NCI-H524 (cell line): Measurements from ENCODE around the gene NUDT22.
A peak's percentile ranks its signal among the peaks of the same experiment; 100 is the strongest.

Experiments
- DNase-seq, 2 experiments: peaks; one replicate each; lab custom pipeline; 2025; lab: John Stamatoyannopoulos, UW

NUDT22 gene

DNA sequence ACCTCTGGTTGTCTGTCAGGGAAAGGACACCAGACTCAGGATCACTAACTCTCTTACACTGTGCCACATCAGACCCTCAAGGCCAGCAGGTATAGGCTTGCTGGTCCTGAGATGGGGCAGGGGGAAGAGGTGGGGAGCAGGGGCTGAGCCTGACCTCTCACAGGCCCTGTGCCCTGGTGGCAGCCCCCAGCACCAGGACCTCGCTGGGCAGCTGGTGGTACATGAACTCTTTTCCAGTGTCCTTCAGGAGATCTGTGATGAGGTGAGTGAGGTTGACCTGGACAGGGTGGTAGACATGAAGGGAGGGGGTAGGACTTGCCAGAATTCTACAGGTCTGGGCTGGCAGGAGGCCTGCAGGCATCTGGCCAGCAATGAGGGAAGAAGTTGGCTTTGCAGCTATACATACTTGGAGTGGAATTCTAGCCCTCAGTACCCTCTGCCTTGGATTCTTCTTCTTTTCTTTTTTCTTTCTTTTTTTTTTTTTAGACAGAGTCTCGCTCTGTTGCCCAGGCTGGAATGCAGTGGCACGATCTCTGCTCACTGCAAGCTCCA, 1.4 kb downstream of the NUDT22 start:
- no peak for DNase-seq

DNA sequence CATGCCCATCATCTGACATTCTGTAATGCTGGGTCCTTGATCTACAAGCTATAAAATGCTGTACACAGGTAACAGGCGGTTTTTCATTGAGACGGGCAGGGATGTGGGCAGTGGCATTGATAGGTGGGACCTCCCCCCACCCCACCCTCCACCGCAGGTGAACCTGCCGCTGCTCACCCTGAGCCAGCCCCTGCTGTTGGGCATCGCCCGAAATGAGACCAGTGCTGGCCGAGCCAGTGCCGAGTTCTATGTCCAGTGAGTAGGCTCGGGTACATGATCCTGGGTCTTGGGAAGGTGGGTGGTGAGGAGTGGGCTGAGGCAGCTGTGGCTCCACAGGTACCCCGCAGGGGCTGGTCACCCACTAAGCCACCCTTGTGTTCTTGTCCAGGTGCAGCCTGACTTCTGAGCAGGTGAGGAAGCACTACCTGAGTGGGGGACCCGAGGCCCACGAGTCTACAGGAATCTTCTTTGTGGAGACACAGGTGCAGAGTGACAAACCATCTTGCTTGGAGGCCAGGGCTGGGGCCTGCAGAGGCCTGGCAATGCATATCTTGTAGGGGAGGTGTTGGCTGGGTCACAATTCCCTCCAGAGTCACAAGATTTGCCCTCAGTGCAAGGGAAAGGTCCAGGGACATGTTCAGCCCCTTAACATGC, 3.1 kb downstream of the NUDT22 start:
- no peak for DNase-seq

DNA sequence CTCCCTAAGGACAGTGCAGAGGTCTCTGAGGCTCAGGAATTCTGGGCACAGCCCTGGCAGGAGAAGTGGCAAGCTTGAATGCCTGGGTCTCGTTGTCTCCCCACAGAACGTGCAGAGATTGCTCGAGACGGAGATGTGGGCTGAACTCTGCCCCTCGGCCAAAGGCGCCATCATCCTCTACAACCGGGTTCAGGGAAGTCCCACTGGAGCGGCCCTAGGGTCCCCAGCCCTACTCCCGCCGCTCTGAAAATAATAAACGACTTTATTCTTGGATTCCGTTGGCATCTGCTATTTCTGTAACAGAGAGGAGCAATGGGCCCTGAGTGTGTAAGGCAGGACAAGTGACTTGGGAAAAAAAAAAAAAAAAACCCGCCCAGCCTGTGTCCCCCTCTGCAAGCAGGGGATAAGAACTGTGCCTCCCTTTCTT, 3.7 kb downstream of the NUDT22 start:
- DNase-seq, result no peak

DNA sequence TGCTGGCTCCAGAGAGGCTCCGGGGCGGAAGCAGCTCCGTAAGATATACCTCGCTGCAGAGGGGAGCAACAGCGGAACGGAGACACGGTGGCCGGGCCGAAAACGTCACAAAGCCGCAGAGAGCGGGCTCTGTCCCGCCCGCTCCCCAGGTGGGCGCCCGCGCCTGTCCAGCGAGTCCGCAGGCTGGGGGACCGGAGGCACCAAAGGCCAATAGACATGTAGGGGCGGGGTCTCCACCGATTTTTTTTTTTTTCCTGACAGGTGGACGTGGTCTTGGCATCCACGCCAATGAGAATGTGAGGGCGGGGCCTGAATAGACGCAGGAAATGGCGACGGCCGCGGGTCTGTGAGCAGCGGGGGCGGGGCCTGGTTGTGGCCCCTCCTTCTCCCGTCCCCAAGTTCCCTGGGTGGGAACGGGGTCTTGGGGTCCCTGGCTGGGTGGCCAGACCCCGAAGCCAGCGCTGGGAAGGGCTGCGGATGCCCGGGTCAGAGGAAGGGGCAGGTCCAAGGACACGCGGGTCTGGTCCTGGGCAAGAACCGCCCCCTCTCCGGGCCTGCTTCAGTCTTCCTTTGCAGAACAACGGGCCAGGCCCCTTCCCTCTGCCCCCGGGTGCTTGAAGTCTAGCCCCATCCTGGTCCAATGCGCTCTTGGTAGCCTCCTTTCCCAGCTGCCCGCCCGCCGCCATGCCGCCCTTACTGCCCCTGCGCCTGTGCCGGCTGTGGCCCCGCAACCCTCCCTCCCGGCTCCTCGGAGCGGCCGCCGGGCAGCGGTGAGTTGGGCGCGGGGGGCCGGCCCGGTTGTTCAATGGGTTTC, 4.3 kb downstream of the NUDT22 start, which contains the start of gene DNAJC4:
Gene DNAJC4, plus strand, starts transcription at position 378 of the 814 bp plus-strand sequence. Its CDS starts 307 bp downstream, at position 685.
- DNase-seq, result peak; percentile 82 to 93

DNA sequence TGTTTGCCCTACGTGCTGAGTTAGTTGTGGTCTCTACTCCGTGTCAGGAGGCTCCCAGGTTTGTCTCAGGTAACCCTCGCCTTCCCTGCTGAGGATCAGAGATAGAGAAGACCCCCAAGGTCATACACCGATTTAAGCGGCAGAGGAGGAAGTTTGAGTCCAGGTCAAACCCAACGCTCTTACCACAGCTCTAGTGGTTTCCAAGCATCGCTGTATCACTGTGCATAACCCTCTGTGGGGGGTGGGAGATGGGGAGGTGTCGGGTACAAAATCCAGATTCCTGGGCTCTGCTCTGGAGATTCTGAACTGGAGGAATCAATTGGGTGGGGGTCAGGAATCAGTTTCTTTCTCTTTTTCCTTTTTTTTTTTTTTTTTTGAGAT, 4.9 kb downstream of the NUDT22 start:
- no peak for DNase-seq

DNA sequence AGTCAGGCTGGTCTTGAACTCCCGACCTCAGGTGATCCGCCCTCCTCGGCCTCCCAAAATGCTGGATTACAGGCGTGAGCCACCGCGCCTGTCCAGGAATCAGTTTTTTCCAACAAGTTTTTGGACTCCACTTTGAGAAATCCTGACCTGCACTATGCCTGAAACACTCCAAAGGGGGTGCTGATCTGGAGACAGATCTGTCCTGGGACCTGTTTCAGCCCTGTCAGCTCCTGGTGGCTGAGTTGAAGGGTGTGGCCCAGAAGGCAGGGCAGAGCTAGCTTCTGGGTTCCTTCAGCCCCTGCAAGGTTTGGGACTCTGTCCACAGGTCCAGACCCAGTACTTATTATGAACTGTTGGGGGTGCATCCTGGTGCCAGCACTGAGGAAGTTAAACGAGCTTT, 5.5 kb downstream of the NUDT22 start:
- DNase-seq, result no peak

DNA sequence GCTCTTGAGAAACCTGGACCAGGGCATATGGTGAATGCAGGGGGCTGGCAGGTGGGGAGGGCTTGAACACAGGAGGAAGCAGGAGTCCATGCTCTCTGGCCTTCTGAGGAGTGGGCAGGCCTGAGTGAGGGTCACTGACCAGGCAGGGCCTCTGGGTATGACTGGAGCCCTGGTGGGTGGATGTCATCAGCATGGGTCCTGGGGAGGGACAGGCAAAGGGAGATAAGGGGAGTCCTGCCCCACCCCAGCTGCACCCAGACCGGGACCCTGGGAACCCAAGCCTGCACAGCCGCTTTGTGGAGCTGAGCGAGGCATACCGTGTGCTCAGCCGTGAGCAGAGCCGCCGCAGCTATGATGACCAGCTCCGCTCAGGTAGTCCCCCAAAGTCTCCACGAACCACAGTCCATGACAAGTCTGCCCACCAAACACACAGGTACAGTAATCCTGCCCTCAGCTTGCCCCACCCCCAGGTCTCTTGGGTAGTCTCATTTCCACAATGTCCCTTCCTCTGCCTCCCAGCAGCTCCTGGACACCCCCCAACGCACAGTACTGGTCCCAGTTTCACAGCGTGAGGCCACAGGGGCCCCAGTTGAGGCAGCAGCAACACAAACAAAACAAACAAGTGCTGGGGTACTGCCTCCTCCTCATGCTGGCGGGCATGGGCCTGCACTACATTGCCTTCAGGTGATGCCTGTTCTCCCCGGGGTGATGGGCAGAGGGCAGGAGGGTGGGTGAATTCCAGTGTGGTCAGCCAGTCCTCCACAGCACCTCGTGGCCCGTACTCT, 6.3 kb downstream of the NUDT22 start:
- DNase-seq, result no peak

DNA sequence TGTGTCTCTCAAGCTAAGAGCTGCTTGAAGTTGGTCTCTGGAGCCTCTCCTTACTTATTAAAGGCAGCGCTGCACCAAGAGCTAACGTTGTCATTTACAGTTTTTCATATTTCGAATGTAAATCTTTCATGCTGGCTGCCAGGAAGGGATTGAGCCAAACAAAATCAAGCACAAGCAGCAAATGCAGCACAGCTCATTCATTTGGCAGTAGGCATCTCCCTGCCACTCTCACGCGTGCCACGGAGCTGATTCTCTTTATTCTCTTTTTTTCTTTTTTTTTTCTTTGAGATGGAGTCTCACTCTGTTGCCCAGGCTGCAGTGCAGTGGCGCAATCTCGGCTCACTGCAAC, 6.9 kb downstream of the NUDT22 start:
- DNase-seq, result no peak

DNA sequence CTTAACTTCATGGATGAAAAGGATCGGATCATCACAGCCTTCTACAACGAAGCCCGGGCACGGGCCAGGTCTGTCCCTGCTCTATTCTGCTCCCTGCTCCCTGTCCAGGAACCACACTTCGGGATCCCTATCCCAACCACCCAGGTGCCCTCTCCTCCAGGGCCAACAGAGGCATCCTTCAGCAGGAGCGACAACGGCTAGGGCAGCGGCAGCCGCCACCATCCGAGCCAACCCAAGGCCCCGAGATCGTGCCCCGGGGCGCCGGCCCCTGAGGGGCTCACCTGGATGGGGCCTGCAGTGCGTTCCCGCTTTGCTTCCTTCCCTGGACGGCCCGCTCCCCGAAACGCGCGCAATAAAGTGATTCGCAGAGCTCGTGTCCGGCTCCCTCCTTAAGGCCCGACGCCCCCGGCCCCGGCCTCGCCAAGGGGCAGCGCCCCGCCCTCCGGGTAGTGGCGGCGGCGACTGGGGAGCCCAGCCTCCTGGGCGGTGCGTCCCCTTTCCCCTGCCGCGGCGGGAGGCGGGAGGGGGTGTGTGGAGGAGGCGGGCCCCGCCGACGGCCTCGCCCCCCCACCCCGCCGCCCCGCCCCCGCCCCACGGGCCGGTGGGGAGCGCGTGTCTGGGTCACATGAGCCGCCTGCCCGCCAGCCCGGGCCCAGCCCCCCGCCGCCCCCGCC, 8.0 kb downstream of the NUDT22 start, which contains the start of gene VEGFB:
Gene VEGFB, plus strand, starts transcription at position 672 of the 674 bp plus-strand sequence. CDS start 250 bp downstream, outside the sequence.
- DNase-seq, result peak in 1 of 2 experiments; percentile 36

DNA sequence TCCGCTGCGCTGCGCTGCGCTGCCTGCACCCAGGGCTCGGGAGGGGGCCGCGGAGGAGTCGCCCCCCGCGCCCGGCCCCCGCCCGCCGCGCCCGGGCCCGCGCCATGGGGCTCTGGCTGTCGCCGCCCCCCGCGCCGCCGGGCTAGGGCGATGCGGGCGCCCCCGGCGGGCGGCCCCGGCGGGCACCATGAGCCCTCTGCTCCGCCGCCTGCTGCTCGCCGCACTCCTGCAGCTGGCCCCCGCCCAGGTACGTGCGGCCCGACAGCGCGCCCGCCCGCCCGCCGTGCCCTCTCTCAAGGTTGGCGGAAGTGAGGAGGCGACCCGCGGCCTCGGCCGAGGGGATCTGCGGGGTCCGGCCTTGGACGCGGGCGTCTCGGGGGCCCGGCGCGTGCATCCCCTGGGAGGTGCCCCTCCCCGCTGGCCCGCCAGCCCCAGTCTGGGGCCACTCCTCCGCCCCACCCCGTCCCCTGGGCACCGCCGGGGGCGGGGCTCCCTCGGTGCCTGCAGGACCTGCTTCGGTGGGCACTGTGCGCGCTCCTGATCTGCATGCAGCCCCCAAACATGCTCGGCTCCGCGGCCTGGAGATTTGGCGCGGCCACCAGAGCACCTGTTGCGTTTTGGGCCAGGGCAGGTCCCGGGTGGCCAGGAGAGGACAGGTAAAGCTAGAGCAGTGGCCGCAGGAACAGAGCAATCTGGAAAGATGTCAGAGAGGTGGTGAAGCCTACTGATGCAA, 8.7 kb downstream of the NUDT22 start:
- DNase-seq, result peak; percentile 19 to 38

DNA sequence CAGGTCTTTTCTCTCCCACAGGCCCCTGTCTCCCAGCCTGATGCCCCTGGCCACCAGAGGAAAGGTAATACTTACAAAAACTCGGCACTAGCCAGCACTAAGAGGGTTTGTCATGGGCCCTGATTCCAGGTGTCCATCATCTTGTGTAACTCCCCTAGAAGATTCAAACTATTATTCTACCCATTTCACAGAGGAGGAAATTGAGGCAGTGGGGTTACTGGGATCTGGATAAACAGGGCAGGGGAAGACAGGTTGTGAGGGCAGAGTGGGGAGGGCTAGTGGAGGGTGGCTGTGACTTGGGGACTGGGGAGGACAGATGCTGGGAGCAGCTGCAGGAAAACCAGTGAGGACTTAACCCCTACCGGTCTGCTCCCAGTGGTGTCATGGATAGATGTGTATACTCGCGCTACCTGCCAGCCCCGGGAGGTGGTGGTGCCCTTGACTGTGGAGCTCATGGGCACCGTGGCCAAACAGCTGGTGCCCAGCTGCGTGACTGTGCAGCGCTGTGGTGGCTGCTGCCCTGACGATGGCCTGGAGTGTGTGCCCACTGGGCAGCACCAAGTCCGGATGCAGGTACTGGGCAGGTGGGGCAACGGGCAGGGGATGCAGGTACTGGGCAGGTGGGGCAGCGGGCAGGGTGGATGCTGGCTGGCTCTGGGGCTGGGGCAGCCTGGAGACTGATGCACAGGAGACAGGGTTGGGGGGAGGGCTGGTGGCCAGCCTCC, 9.5 kb downstream of the NUDT22 start:
- no peak for DNase-seq

DNA sequence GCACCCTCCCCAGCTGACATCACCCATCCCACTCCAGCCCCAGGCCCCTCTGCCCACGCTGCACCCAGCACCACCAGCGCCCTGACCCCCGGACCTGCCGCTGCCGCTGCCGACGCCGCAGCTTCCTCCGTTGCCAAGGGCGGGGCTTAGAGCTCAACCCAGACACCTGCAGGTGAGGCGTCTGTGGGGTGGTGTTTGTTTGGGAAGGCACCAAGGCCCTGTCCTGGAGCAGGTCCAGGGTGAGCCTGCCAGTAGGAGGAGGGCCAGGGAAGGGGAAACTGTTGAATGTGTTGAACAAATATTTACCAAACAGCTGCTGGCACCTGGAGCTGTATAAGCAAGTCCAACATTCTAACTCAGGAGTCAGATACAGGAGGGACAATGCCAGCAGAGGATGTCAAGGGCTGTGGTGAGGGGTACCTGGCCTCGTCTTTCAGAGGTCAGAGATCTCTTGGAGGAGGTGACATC, 11.4 kb downstream of the NUDT22 start:
- no peak for DNase-seq

DNA sequence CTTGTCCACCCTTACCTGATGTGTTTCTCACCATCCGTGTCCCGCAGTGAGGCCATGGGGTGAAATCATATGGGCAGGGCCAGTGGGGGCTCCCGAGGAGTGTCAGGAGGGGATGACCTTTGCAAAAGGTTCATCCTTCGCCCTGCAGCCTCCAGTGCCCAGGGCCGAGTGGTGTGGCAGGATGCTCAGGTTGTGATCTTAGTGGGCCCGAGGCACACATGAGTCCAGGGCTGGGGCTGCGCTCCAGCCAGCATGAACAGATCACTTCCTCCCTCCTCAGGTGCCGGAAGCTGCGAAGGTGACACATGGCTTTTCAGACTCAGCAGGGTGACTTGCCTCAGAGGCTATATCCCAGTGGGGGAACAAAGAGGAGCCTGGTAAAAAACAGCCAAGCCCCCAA, 12.0 kb downstream of the NUDT22 start:
- DNase-seq, result no peak

DNA sequence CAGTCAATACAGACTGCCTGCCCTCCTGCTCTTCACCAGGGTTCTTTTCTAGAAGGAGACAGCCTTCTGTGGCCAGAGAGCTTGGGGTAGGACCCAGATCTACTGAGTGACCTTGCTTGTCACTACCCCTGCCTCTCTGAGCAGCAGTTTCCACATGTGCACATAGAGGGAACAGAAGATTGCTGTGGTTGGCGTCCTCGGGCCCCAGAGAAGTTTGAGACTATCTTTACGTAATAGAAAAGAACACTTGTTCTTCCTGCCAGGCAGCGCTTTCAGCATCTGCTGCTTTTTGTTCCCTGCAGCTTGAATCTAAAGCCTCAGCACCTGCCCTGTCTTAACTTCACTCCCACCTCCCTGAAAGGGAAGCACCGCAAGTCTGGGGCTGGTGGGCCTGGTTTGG, 12.9 kb downstream of the NUDT22 start:
- DNase-seq, result no peak

DNA sequence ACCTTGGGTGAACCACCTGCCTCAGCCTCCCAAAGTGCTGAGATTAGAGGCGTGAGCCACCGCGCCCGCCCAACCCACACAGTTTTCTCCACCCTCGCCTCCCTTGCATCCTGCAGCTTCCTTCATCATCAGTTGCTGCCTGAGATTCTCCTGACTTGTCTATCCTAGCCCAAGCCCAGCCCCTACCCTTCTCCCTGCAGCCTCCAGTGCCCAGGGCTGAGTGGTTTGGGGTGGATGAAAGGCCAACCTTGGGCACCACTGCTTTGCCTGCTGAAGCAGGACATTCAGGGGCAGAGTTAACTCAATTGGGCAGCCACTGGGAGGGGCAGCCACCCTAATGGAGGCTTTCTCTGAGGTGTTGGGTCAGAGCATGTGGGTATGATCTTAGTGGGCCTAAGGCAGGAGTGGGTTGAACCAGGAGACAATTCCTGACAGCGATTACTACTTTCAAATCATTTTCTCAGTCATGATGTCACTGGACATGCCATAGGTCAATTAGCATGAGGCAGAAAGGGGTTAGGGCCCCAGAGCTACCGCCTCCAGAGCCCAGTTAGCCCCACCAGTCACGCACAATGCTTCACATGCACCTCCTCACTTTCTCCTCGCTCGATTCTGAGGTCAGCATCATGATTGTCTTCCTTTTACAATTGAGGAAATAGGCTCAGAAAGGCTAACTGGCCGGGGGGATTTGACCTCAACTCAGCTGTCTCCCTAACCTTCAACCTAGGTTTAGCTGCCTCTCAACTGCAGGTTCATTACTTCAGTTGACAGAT, 13.8 kb downstream of the NUDT22 start:
- DNase-seq, result no peak

DNA sequence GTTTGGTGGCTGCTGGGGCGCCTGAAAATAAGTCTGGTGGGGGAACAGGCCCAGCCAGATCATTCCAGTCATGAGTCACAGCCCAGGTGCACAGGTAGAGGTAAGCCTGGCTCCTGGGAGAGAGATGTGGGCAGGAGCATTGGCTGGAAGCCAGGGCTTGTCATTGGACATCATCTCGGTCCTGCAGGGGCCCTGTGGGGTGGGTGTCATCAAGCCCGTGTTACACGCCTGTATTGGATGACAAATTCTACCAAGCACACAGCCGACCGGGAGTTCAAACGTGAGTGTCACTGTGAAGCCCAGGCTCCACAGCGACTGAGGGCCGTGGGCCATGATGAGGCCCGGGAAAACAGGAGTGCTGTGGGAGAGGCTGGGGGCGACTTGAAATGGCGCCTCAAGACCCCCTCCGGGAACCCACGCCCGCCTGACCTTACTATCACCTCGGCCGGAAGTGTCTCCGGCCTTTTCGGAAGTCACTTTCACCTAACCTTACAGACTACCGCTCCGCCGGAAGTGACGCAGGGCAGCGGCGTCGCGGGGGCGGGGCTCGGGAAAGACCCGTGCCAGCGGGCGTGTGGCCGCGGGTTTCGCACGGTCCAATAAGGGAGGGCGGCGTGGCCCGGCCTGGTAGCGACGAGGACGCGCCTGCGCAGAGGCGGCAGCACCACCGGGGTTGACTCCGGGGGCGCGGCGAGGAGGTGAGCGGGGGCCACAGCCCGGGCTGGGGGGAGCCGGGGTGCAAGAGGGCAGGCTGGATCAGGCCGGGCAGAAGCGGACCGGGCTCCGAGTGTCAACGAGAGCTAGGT, 14.6 kb downstream of the NUDT22 start, which contains the start of gene FKBP2:
Gene FKBP2, plus strand, starts transcription at position 661 of the 806 bp plus-strand sequence. CDS start 1,293 bp downstream, outside the sequence.
- DNase-seq, result peak; percentile 86 to 95

DNA sequence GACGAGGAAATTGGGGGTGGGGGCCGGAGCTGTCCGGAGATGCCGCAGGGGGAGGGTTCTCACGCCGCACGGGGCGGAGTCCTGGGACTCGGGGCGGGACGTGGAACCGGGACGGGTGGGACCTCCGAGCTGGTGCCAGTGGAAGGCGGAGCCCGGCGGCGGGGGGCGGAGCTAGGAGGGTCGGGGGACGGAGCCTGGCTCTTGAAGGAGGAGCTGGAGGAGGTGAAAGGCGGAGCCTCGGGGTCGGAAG, 15.1 kb downstream of the NUDT22 start:
- DNase-seq, result peak; percentile 95 to 97

DNA sequence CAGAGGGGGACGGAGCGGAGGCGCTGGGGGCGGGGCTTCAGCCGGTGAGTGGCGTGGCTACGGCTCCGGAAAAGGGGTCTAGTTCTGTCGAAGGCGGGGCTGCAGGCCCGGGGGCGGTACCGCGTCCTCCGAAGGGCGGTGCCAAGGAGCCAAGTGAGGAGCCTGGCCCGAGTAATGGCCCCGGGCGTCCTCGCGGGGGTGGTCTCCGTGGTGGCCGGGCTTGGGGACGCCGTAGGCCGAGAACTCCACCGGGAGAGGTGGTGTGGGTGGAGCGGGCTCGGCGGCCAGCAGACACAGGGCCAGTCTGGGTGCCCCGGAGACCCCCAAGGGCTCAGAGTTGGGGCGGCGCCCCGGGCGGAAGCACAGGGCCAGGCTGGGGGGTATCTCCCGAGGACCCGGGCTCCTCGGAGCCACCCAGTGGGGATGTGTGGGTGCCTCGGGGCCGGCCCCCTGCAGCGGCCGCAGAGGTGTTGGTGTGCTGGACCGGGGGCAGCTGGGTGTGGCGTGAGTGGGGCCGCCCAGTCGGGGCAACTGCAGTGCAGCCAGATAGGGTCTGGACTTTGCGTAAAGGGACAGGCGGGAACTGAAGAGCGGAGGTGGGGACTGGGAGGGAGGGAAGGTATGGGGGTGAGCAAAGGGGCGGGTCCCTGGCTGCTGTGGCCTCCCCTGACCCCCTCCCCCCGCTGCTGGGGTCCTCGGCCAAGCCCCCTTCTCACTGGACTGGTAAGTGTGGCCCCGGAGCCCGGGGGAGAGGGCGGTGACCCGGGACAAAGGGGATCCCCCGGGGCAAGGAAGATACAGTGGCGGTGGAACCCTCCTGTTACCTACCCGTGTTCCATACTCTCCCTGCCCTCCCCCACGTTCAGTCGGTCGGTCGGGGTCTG, 15.7 kb downstream of the NUDT22 start:
- peak in 1 of 2 experiments; percentile 50 for DNase-seq
